Stimulated activated CD4-positive, alpha-beta T cell treated with anti-CD3 and anti-CD28 coated beads, TNF-alpha, amount 100 ng/mL, for 24 hours (primary cell): ENCODE results near the gene VEZT.
"Not testable (repeated sequence)": the region's sequence is repeated elsewhere in the genome, so short reads cannot be mapped to it uniquely, and the experiment has no call there.

Source experiments
- DNase-seq, 3 experiments: peaks; one replicate each; pipeline ENCODE4 v3.0.0-alpha.2; 2020; ENCODE audit warnings: low read depth in 3 of 3

VEZT gene

DNA sequence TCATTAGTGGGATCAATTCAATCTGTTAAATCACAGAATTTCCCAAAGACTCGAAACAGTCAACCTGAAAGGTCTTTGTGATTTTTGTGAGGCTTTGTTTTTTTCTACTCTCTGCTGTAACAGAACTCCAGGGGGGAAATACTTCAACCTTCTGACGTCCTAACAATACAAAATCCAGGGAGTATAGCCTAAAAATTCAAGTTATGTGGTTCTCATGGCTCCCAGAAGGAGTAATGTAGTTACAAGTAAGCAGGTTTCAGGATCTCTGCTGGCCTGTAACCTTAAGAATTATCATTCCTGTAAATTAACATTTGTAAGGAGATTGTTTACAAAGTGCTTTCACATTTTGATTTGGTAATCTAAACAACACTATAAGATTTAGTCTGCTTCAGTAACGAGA lies 39.9 kb downstream of the VEZT start:
- DNase-seq: no peak

DNA sequence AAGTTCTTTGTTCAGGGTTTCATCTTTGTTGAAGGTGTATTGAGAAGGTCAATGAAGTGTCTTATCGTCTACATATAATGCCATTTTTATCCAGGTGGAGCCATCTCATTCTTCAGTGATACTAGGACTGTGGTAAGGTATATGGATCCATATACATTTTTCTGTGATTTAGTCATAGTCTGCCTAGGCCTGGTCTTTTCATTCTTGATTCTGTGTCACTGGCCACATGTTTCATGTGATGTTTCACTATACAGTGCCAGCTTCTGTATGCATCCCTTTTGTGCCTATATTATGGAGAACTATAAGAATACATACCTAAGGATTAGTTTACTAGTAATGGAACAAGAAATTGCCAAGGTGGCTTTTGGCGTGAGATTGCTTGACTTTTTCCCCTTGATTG lies 40.5 kb downstream of the VEZT start:
- no peak for DNase-seq

DNA sequence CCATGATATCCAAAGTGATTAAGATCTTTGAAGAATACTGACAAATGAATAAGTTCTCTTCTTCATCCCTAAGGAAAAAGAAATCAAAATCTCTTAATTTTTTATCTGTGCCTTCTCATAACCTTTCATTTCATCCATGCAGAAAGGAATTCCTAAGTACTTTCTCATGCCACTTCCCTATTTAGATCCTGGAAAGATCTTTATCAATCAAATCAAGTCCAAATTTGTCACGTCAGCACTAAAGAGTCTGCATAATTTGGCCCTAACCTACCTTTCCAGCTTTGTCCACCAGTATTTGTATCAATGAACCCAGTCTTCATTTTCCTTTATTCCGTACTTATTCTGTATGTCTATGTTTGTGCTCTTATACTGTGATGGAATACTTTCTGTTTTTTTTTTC lies 41.2 kb downstream of the VEZT start:
- no peak for DNase-seq

DNA sequence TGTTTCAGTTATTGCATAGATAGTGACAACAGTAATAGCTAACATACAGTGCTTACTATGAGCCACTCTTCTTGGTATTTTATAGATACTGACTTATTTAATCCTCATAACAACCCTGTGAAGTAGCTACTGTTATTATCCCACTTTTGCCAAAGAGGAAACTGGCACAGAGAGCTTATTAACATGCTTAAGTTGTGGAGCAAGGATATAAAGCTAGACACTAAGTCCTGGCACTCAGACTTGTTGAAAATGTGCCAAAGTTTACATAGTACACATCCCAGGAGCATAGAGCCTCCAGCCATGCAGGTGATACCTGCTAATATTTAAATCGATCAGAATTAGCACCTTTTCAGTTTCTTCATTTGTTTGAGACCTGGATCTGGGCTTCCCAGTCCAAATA lies 41.8 kb downstream of the VEZT start:
- DNase-seq: no peak

DNA sequence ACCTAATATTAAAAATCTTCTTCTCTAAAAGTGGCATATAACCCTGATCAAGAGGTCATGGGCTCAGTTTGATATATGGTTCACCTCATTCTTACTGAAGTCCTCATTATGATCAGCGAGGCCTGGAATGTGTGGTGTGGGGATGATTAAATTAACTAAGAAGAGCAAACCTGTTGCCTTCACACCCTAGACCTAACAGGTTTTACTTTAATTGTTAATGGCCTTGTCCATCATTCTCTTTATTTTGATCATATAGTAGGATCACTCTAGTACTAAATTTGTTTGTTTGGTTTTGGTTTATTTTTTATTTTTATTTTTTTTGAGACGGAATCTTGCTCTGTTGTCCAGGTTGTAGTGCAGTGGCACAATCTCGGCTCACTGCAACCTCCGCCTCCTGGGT lies 43.5 kb downstream of the VEZT start:
- no peak for DNase-seq

DNA sequence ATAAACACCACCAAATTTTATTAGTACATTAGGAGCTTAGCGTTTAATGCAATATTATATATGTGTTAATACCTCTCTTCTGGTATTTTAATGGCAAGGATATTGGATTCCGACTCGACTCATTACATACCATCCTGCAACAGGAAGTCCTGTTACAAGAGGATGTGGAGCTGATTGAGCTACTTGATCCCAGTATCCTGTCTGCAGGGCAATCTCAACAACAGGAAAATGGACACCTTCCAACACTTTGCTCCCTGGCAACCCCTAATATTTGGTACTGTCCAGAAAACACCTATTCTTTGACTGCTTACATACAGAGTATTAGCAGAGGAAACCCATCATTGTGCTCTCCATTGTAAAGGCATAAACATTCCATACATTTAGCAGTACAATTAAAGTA lies 45.2 kb downstream of the VEZT start:
- no peak for DNase-seq

DNA sequence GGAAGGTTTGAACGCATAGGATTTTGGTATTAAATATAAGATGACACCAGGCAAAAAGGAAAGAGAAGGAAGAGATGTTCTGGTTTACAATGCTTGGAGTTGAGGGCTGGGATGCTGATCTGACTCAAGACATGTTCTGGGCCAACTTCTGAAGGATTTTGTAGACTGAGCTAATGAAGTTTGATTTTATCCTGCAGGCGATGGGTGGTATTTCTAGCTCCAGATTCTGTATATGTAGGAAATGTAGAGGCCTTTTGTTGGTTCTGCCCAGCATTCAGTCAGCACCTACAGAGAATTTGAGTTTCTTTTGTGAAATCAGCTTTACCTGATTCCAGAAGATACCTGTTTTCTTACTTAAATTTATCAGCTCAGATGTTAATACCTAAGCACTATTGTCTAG lies 48.2 kb downstream of the VEZT start:
- no peak for DNase-seq

DNA sequence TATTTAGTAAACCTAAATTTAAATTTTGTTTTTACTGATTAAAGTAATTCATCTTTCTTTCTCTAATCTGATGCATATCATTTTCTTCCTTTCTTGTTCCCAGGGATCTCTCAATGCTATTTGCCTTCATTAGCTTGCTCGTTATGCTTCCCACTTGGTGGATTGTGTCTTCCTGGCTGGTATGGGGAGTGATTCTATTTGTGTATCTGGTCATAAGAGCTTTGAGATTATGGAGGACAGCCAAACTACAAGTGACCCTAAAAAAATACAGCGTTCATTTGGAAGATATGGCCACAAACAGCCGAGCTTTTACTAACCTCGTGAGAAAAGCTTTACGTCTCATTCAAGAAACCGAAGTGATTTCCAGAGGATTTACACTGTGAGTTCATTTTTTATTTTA lies 48.6 kb downstream of the VEZT start:
- DNase-seq: no peak

DNA sequence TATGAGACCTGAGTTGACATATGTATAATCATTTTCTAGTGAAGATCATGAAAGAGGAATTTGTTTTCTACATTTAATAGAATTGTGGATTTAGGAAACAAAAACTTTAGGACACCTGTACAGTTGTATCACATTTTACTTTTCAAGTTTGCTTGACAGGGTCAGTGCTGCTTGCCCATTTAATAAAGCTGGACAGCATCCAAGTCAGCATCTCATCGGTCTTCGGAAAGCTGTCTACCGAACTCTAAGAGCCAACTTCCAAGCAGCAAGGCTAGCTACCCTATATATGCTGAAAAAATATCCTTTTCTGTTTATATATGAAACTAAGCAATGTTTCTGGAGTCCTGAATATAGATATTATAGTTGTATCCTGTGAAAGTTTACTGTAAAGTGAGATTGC lies 52.3 kb downstream of the VEZT start:
- no peak for DNase-seq

DNA sequence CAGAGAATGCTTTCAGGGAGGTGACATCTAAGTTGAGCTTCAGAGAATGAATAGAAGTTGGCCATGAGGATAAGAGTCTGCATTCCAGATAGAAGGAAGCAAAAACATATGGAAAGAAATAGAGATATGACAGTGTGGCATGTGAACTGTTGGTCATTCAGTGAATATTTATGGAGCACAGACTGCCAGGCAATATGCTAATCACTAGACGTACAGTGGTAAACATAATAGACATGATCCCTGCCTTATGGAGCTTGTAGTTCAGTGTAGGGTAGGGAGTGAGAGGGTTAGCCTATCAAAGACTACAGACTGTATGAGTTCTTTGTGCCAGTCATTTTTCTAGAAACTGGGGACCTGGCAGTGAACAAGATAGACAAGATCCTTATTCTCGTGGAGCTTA lies 53.9 kb downstream of the VEZT start:
- no peak for DNase-seq

DNA sequence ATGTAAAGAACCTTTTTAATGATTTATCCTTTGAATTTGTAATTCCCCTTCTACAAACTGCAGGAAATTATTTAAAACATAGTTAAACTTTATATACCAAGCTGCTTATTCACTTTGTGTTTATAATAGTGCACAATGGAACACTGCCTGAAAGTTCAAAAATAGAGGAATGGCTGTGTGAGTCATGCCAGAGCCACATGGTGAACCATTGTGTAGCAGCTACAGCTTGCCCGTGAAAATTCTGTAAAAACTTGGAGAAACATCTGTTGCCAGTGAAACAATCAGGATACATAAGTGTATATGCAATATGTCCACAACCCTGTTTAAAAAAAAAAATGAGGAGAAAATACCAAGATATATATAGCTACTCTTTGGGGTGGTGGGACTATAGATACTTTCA lies 59.5 kb downstream of the VEZT start:
- no peak for DNase-seq

DNA sequence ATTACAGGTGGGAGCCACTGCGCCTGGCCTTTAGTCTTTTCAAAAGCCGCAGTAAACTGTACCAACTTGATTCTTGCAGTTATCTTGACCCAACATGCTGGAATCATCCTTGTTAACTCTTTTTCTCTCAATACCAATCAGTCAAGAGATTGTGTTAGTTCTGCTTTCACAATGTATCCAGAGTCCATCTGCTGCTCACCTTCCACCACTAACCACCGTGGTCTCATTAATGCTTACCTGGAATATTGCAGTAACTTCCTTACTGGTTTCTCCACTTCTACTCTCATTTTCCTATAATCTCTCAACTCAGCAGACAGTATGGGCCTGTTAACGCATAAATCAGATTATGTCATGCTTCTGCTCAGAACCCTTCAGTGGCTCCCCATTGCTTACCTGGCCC lies 62.2 kb downstream of the VEZT start:
- no peak for DNase-seq

DNA sequence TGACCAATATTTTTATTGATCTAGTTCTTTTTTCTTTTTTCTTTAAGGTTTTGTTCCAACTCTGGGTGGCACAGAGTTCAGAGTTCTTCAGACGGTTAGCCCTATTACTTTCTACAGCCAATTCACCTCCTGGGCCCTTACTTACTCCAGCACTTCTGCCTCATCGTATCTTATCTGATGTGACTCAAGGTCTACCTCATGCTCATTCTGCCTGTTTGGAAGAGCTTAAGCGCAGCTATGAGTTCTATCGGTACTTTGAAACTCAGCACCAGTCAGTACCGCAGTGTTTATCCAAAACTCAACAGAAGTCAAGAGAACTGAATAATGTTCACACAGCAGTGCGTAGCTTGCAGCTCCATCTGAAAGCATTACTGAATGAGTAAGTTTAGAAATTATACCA lies 64.7 kb downstream of the VEZT start:
- DNase-seq: no peak

DNA sequence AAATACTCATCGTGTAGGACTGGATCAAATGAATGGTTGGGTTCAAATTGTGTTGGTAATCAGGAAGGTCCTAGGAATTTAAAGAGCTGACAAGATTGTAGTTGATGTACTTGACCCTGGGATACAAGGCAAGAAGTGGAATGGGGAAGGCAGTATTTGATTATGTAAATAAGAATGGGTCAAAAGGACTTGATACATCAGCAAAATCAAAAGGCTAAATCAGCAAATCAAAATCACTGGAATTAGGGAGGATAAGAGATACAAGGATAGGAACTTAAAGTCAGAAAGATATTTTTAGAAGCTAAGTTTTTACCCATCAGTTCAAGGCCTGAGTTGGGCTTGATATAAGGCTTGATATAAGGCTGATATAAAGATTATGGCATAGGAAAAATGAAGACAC lies 65.8 kb downstream of the VEZT start:
- no peak for DNase-seq

DNA sequence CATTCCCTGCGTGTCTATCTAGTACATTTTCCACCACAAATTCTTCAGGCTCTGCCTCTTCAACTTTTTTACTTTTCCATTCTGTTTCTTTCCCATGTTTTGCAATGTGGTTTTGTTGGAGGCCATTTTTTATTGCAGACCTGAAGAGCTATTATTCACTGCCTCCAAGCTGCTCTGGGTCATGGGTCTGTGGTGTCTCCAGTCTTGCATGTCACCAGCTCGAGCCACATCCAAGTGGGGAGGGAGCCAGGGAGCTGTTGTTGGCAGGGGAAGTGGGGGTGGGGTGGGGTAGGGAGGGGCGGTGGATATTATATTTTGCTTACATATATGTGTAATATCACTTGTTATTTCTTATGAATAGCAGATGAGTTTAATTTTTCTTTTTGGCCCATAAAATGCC lies 69.1 kb downstream of the VEZT start:
- DNase-seq: no peak

DNA sequence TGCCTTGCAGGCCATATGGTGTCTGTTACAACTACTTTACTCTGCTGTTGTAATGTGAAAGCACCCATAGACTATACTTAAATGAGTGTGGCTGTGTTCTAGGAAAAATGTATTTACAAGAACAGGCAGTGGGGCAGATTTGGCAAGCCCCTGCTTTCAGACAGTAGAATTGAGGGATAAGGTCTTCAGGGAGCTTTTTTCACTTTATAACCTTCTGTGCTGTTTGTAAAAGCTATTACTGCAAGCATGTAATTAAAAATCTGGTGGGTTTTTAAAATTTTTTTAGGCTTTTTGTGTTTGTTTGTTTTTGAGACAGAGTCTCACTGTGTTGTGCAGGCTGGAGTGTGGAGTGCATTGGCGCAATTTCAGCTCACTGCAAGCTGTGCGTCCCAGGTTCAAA lies 73.9 kb downstream of the VEZT start:
- no peak for DNase-seq

DNA sequence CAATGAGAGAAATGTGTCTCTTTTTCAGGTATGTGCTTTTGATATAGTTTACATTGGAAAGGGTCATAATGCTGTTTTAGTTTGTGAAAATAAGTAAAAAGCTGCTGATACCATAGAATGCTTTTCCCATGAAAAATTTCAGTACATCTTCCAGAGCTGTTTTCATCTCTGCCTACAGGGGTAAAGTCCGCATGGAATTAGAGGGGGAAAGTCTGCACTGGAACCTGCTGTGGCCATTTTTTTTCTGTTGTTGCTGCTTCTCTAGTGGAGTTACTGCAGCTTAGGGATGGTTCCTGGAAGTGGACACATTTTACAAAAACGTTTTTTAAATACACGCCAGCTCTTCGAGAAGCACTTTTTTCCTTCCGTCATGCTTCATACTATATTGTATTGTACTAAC lies 81.3 kb downstream of the VEZT start:
- no peak for DNase-seq

DNA sequence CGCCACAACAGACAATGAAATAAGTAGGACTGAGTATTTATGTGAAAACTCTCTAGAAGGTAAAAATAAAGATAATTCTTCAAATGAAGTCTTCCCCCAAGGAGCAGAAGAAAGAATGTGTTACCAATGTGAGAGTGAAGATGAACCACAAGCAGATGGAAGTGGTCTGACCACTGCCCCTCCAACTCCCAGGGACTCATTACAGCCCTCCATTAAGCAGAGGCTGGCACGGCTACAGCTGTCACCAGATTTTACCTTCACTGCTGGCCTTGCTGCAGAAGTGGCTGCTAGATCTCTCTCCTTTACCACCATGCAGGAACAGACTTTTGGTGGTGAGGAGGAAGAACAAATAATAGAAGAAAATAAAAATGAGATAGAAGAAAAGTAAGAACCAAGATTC lies 82.7 kb downstream of the VEZT start:
- DNase-seq: no peak

DNA sequence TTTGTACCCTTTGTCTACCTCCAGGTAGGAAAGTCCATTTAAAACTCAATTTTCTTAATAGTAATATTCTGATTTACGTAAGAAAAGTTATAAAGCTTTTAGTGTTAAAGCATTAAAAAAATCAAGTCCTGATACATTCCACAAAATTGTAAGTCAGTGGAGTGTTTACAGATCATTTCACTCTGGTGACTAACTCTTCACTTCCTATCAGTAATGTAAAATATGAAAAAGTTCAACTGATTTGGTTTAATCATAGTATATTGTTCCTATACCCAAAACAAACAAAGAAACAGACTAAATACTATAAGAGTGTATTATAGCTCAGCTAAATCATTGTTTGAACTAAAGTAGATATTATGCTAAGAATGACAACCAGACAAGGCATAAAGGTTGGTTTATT lies 85.9 kb downstream of the VEZT start:
- DNase-seq: no peak

DNA sequence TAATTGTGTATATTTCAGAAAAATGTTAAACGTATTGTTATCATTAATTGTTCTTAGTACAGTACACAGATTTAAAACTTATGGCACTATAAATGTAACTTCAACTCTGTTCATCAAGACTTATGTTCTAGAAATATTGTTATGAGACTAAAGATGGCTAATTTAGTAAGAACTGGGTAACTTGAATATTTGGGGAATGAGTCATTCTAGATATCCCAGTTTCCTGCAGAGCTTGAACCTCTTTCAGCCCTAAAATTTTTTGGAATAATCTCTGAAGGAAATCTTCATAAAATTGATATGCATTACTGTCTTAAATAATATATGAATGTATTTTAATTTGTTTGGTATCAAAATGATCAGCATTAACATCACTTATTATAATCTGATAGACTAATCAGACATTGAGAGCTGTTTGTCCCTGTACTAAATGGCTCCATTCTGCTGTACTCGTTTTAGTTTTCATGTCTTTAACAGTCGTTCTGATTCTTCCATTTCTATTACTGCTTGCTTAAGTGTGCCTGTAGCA lies 87.1 kb downstream of the VEZT start:
- DNase-seq: no peak

DNA sequence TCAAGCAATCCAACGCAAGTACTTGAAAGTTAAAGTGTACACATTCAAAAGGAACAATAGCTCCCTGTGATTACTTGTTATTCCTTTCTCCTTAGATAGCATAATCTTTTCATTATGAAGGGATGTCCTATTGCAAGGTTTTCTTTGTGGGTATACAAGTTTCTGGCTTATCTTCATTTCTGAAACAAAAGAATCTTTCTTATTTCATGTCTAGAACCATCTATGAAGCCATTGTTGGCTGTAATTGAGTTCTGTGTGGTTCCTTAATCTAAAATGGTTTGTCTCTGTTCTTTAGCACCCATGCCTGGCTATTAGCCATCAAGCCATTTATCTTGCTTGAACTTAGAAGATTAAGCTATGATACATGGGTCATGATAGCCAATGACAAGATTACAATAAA lies 95.0 kb downstream of the VEZT start:
- no peak for DNase-seq

DNA sequence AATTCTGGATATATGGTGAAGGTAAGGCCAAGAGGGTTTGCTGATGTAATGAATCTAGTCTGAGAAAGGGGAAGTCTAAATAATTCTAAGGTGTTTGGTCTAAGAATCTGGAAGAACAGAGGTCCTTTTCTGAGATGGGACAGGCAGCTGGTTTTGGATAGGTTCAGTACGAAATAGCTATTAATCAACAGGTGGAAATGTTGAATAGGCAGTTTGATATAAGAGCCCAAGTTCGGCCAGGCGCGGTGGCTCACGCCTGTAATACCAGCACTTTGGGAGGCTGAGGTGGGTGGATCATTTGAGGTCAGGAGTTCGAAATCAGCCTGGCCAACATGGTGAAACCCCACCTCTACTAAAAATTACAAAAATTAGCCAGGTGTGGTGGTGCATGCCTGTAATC lies 97.1 kb downstream of the VEZT start:
- DNase-seq: not testable (repeated sequence)

DNA sequence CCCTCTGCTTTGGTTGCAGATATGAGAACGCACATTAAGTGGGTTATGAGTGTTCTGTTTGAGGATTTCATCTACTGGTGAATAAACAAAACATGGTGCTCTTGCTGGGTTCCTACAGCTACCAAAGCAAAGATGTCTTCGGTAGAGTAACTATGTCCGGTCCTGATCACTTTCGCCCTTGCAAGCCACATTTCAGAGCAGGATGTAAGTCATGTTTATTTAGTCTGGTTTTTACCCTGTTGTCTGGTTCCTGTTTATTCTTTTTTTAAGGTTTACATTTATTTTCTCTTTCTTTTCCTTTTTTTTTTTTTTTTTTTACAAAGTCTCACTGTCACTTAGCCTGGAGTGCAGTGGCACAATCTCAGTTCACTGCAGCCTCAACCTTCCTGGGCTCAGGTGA lies 99.2 kb downstream of the VEZT start:
- no peak for DNase-seq

DNA sequence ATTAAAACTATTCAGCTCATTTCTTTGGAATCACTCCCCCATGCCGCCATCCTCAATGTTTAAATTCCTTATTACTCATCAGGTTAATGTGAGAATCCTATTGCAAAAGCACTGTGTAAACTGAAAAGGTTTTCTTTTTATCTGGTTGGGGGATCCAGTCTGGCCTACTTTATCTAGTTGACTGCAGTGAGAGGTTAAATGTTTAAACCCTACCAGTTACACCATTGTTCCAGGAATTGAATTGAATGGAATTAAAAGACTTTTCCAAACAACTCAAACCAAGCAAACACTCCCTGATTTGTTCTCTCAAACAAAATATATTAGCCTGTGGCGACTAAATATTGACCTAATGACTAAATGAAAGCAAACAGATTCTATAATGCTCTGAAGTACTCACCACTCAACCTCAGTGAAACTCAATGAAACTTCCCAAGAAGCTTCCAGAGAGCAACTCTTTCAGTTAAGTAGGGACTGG lies 100.5 kb downstream of the VEZT start:
- no peak for DNase-seq
